Effector memory CD8-positive, alpha-beta T cell (primary cell): ENCODE results near the gene VANGL1.

Experiments
- ATAC-seq: fragments of 150-1000 bp; cut with Tn5 transposase; replicated peaks from 2 replicates; pipeline ENCODE4 v1.10.0; 2021; ENCODE audit warnings: mild to moderate bottlenecking, moderate library complexity
- DNase-seq, 3 experiments: peaks; one replicate each; pipeline ENCODE4 v3.0.0; 2021
- H3K27ac Mint-ChIP-seq, 2 donors: one replicate each; pipeline ENCODE4 v1.8.0; 2022; ENCODE audit warnings: mild to moderate bottlenecking in 2 of 2, mixed read lengths in 2 of 2, moderate library complexity in 2 of 2
- H3K27me3 Mint-ChIP-seq, 2 donors: one replicate each; pipeline ENCODE4 v1.8.0; 2022; ENCODE audit warnings: mixed read lengths in 2 of 2
- H3K36me3 Mint-ChIP-seq: one replicate; pipeline ENCODE4 v1.8.0; 2022; ENCODE audit warnings: mild to moderate bottlenecking, moderate library complexity, mixed read lengths; ENCODE audit not compliant: insufficient read depth
- H3K4me1 Mint-ChIP-seq, 2 donors: one replicate each; pipeline ENCODE4 v1.8.0; 2022; ENCODE audit warnings: low read depth in 2 of 2, mixed read lengths in 2 of 2
- H3K4me3 Mint-ChIP-seq, 2 donors: one replicate each; pipeline ENCODE4 v1.8.0; 2022; ENCODE audit warnings: mild to moderate bottlenecking in 2 of 2, mixed read lengths in 2 of 2, moderate library complexity in 2 of 2
- H3K9me3 Mint-ChIP-seq, 2 donors: one replicate each; pipeline ENCODE4 v1.8.0; 2022; ENCODE audit warnings: mixed read lengths in 2 of 2

Gene VANGL1

GRCh38 chr1:115706587-115707425 lies 65.0 kb downstream of the VANGL1 start:
- Mint-ChIP-seq H3K4me1 (no peaks in the 10 kb centered on the region), H3K27ac (no peak overlapping the region), H3K36me3 (no peaks in the 10 kb centered on the region), H3K4me3 (no peak overlapping the region), H3K27me3 (peaks cover 22 to 50% of the 10 kb centered on the region in 2 donors), H3K9me3 (no peaks in the 10 kb centered on the region)
- peak; percentile 39 for ATAC-seq
- DNase-seq, result peak in 1 of 3 experiments; percentile 6

GRCh38 chr1:115710859-115711624 lies 69.3 kb downstream of the VANGL1 start:
- DNase-seq, result no peak
- Mint-ChIP-seq H3K27ac (no peak overlapping the region), H3K9me3 (no peaks in the 10 kb centered on the region), H3K36me3 (no peaks in the 10 kb centered on the region), H3K4me3 (no peak overlapping the region), H3K4me1 (no peaks in the 10 kb centered on the region), H3K27me3 (peaks cover 25 to 77% of the 10 kb centered on the region in 2 donors)
- ATAC-seq, result no peak

- H3K36me3 Mint-ChIP-seq, result no peaks in the 10 kb centered on the region
- H3K4me3 Mint-ChIP-seq, result no peak overlapping the region
- no peaks in the 10 kb centered on the region for H3K9me3 Mint-ChIP-seq
- ATAC-seq (no peak), DNase-seq (no peak)
- H3K4me1 Mint-ChIP-seq, result no peaks in the 10 kb centered on the region
- no peak overlapping the region for H3K27ac Mint-ChIP-seq
- peaks cover 41 to 86% of the 10 kb centered on the region in 2 donors for H3K27me3 Mint-ChIP-seq
Measured at GRCh38 chr1:115712911-115713609, 71.3 kb downstream of the VANGL1 start.

- Mint-ChIP-seq H3K27ac (no peak overlapping the region), H3K4me1 (no peaks in the 10 kb centered on the region), H3K36me3 (no peaks in the 10 kb centered on the region), H3K4me3 (no peak overlapping the region), H3K27me3 (peaks cover 47 to 88% of the 10 kb centered on the region in 2 donors), H3K9me3 (no peaks in the 10 kb centered on the region)
- ATAC-seq, result no peak
- DNase-seq, result no peak
Measured at GRCh38 chr1:115713906-115714305, 72.1 kb downstream of the VANGL1 start.

- DNase-seq (no peak), ATAC-seq (no peak)
- Mint-ChIP-seq H3K4me1 (no peaks in the 10 kb centered on the region), H3K9me3 (no peaks in the 10 kb centered on the region), H3K27ac (no peak overlapping the region), H3K4me3 (no peak overlapping the region), H3K27me3 (peaks cover 47 to 87% of the 10 kb centered on the region in 2 donors), H3K36me3 (no peaks in the 10 kb centered on the region)
Measured at GRCh38 chr1:115714572-115715141, 72.9 kb downstream of the VANGL1 start.

- ATAC-seq (no peak), DNase-seq (no peak)
- Mint-ChIP-seq H3K27me3 (peaks cover 37 to 65% of the 10 kb centered on the region in 2 donors), H3K4me3 (no peak overlapping the region), H3K27ac (no peak overlapping the region), H3K4me1 (no peaks in the 10 kb centered on the region), H3K9me3 (no peaks in the 10 kb centered on the region), H3K36me3 (no peaks in the 10 kb centered on the region)
Measured at GRCh38 chr1:115717541-115717940, 75.8 kb downstream of the VANGL1 start.

GRCh38 chr1:115718011-115718754 lies 76.4 kb downstream of the VANGL1 start:
- DNase-seq (no peak), ATAC-seq (no peak)
- Mint-ChIP-seq H3K9me3 (no peaks in the 10 kb centered on the region), H3K4me3 (no peak overlapping the region), H3K4me1 (no peaks in the 10 kb centered on the region), H3K36me3 (no peaks in the 10 kb centered on the region), H3K27ac (no peak overlapping the region), H3K27me3 (peaks cover 36 to 63% of the 10 kb centered on the region in 2 donors)

GRCh38 chr1:115719285-115719684 lies 77.5 kb downstream of the VANGL1 start:
- no peak for DNase-seq

GRCh38 chr1:115722221-115722620 lies 80.5 kb downstream of the VANGL1 start:
- Mint-ChIP-seq H3K4me1 (no peaks in the 10 kb centered on the region), H3K4me3 (no peak overlapping the region), H3K27me3 (peaks cover 26 to 38% of the 10 kb centered on the region in 2 donors), H3K9me3 (no peaks in the 10 kb centered on the region), H3K27ac (no peak overlapping the region), H3K36me3 (no peaks in the 10 kb centered on the region)
- no peak for DNase-seq
- no peak for ATAC-seq

More at GRCh38 chr1:115719285-115719684, 77.5 kb downstream of the VANGL1 start:
- H3K27me3 Mint-ChIP-seq, result peaks cover 38 to 59% of the 10 kb centered on the region in 2 donors
- no peaks in the 10 kb centered on the region for H3K9me3 Mint-ChIP-seq
- H3K36me3 Mint-ChIP-seq, result no peaks in the 10 kb centered on the region
- H3K27ac Mint-ChIP-seq, result no peak overlapping the region
- H3K4me3 Mint-ChIP-seq, result no peak overlapping the region
- no peaks in the 10 kb centered on the region for H3K4me1 Mint-ChIP-seq
- no peak for ATAC-seq

- no peak overlapping the region for H3K27ac Mint-ChIP-seq
- DNase-seq (no peak), ATAC-seq (no peak)
- no peaks in the 10 kb centered on the region for H3K9me3 Mint-ChIP-seq
- no peaks in the 10 kb centered on the region for H3K36me3 Mint-ChIP-seq
- H3K4me3 Mint-ChIP-seq, result no peak overlapping the region
- no peaks in the 10 kb centered on the region for H3K4me1 Mint-ChIP-seq
- peaks cover 12 to 34% of the 10 kb centered on the region in 2 donors for H3K27me3 Mint-ChIP-seq
Measured at GRCh38 chr1:115723756-115724155, 82.0 kb downstream of the VANGL1 start.

- H3K27me3 Mint-ChIP-seq, result peaks cover 12 to 36% of the 10 kb centered on the region in 2 donors
Measured at GRCh38 chr1:115725600-115725999, 83.8 kb downstream of the VANGL1 start.

GRCh38 chr1:115726161-115726560 lies 84.4 kb downstream of the VANGL1 start:
- Mint-ChIP-seq H3K27ac (no peak overlapping the region), H3K36me3 (no peaks in the 10 kb centered on the region), H3K4me3 (no peak overlapping the region), H3K4me1 (no peaks in the 10 kb centered on the region), H3K27me3 (peaks cover 12 to 42% of the 10 kb centered on the region in 2 donors), H3K9me3 (no peaks in the 10 kb centered on the region)
- DNase-seq (no peak), ATAC-seq (no peak)

More at GRCh38 chr1:115725600-115725999, 83.8 kb downstream of the VANGL1 start:
- Mint-ChIP-seq H3K4me3 (no peak overlapping the region), H3K36me3 (no peaks in the 10 kb centered on the region), H3K9me3 (no peaks in the 10 kb centered on the region), H3K4me1 (no peaks in the 10 kb centered on the region), H3K27ac (no peak overlapping the region)
- DNase-seq (no peak), ATAC-seq (no peak)
